Uterus (tissue), 2 donors: ENCODE results near the gene ASPSCR1.

ENCODE experiments used
- CTCF ChIP-seq, 4 experiments: fragments of 200-600 bp in 2 of 4; fragments of 450-650 bp in 2 of 4; sonication (generic) in 2 of 4; IDR thresholded peaks; one replicate each; pipeline ENCODE4 v1.5.1; 2016 to 2019; ENCODE audit warnings: antibody characterized with exemption in 4 of 4, mild to moderate bottlenecking in 2 of 4, moderate library complexity in 1 of 4
- POLR2A ChIP-seq, 2 donors: fragments of 450-650 bp; IDR thresholded peaks; one replicate each; pipeline ENCODE4 v1.6.1; 2016; ENCODE audit warnings: antibody characterized with exemption in 2 of 2, mild to moderate bottlenecking in 1 of 2, moderate library complexity in 1 of 2

- TF ChIP-seq POLR2A (IDR thresholded peaks at IDR 0.05) (no peak), CTCF (IDR thresholded peaks at IDR 0.05) (no peak)
These were observed 18.9 kb downstream of the ASPSCR1 start for GRCh38 chr17:81996232-81996756.
